NCI-H1417 treated with DMSO at 0.1 percent for 48 hours (cell line): ENCODE results near the gene TBX18.

Source experiments
- DNase-seq: peaks from one replicate; lab custom pipeline; 2025; lab: John Stamatoyannopoulos, UW

Gene TBX18

GRCh38 chr6:84743616-84744015, 20.8 kb downstream of the TBX18 start:
- DNase-seq, result no peak

- DNase-seq, result no peak
Measured at GRCh38 chr6:84740385-84740784, 24.0 kb downstream of the TBX18 start.

- DNase-seq, result no peak
Measured at GRCh38 chr6:84739866-84740208, 24.6 kb downstream of the TBX18 start.

DNA sequence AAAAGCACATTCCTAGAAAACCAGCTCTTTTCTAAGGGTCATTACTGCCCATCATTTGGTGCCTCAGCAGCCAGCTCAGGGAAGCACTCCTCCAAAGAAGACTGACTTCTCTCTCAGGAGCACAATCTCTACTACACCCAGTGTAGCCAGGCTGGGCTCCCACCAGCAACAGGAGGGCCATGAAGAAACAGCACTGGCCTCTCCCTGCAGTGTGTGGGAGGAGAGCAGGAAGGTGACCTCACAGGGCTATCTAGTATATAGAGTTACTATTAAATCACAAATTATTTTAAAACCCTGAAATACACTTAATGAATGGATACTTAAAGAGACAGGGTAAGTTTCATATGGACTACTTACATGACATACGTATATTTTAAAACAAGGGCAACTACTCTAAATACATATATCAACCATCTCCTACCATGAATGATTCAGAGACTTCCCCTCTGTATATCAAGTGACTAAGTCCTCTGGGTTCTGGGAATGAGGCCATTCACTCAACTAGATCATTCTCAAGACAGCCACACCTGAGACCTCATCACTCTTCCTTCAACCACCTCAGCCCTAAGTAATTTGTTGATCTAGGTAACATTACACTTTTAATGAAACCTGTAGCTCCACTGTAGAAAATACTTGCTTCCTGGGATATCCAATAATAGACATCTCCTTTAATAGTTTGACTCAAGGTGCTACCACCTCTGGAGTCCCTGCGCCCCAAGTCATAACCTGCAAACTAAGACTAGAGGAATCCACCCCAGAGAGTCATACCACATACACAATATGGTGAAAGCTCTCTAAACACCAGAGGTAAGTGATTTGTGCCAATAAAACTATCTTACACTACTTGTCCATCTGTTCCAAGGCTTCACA, 25.2 kb downstream of the TBX18 start:
- DNase-seq, result no peak

DNA sequence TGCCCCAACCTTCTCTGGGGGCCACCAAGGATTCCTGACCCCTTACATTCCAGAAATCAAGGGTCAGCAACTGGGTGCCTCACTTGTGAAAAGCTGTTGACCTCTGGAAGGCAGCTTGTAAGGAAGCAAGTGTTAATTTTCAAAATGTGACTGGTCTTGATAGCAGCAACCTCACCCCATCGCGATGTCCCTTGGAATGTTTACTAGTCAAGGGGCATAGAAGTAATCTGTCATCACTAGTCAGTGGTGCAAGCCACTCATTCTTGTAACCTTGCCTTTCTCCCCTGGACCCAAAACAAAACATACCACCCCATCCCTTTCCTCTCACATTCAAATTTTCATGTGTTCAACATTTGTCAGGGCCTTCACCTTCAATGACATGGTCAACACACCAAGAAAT, 30.5 kb downstream of the TBX18 start:
- DNase-seq, result no peak

GRCh38 chr6:84731901-84732300, 32.5 kb downstream of the TBX18 start:
- no peak for DNase-seq

- no peak for DNase-seq
Measured at GRCh38 chr6:84731401-84731800, 33.0 kb downstream of the TBX18 start.

DNA sequence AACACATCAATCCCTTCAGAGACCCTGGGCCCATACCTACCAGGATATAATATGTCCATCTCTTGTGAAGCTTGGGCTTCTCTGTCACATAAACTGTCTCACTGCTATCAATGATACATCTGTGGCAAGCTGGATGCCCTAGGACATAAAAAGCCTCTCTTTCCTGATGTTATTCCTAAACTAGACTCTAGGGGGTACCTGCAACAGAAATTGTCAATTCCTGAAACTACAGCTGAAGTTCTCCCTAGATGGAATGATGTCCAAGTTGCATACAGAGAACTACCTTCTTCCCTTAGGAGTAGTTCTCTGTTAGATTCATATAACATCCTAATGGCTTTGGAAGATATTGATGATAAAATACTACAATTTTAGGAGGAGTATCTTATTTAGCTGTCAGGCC, 35.8 kb downstream of the TBX18 start:
- DNase-seq, result no peak

GRCh38 chr6:84719152-84719551, 45.2 kb downstream of the TBX18 start:
- DNase-seq, result no peak

DNA sequence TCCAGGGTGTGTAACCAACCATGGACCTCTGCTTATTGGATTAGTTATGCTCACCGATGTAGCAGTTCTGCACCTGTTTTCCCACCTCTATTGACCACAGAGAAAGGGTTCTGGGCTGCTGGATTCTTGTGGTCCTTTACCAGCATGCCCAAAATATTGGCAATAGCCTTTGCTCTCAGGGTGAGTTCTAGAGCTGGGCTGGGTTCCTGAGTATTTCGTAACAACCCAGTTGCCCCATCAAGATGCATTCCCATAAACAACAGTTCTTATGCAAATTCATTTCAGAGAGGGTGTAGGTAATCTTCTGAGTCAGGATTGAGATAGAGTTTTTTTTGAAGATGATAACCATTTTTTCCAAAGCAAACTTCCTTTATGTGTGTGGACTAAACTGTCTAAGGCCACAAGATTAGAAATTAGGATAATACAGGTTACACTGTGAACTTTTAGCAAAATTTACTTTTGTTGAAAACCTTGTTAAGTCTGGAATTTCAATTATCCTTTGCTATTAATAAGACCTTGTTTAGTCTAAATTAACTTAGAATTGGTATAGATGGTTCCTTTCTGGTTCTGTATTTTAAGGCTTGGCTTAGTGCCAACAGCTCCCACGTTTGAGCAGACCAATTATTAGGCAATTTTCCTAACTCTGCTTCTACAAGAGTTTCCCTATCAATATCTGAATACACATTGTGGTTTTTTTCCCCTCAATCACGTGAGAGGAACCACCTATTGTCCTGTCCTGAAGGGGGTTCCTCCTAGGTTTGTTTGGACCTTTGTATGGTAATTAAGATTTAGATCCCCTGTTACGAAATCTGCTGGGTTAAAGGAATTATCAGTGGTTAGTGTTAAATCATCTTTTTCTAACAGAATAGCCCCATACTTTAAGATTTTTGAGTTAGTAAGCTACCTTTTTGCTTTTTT, 46.1 kb downstream of the TBX18 start:
- DNase-seq, result no peak

GRCh38 chr6:84709121-84709520, 55.3 kb downstream of the TBX18 start:
- no peak for DNase-seq

DNA sequence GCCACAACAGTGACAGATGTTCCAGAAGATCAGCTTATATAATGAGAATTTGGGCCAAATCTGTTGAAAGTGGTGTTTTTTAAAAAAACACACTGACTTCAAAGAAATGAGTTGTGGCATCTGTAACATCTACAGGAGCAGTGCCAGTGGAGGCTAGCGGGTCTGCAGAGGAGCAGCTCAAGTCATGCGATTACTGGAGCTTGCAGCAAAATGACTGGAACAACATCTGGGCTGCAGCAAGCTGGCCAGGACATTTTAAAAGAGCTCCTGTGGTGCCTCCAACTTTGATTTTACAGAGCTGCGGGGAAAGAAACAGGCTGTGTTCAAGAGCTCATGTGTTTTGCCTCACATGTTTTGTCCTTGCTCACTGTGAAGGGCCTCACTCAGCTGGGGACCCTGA, 57.2 kb downstream of the TBX18 start:
- DNase-seq, result no peak

DNA sequence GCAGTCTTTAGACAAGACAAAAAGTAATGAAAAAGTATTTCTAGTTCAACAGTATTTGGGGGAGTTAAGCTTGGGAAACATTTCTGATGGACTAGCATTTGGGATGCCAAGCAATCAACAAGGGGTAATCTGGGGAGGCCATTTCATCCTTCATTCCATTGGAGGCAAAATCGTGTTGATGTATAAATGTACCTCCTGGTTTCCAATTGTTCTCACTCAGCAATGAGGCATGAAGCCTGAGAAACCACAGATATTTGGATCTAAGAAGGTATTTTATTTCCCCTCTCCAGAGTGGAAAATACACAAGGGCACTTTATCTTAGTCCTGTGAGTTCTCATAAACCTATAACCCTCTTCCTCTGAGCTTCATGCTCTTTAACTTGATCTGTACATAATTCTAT, 68.2 kb downstream of the TBX18 start:
- no peak for DNase-seq

DNA sequence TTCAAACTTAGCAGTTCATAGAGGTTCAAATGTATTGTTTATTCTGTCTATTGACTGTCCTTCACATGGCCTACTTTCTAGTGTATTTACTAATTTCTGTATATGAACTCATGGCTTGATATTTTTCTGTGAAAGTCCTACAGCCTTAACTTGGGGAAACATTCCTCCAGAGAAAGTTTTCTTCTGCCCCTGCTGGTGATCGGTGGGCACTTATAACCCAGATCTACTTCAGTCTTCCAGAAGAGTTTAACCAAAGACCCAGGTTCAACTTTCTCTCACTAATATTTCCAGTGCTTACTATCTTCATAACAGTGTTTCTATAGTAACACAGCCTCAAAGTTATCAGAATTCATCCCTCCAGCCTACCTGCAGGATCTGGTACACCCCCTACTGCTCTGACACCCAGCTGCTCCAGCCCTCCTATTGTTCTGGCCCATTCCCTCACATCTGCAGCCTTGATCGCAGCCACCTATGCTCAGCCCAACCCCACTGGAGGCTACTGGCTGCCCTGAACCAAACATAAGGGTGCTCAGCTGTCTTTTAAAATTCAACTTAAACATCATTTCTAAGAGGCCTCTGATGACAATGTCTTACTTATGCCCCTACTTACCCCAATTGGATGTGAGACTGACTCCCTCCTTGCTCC, 72.3 kb downstream of the TBX18 start:
- no peak for DNase-seq

DNA sequence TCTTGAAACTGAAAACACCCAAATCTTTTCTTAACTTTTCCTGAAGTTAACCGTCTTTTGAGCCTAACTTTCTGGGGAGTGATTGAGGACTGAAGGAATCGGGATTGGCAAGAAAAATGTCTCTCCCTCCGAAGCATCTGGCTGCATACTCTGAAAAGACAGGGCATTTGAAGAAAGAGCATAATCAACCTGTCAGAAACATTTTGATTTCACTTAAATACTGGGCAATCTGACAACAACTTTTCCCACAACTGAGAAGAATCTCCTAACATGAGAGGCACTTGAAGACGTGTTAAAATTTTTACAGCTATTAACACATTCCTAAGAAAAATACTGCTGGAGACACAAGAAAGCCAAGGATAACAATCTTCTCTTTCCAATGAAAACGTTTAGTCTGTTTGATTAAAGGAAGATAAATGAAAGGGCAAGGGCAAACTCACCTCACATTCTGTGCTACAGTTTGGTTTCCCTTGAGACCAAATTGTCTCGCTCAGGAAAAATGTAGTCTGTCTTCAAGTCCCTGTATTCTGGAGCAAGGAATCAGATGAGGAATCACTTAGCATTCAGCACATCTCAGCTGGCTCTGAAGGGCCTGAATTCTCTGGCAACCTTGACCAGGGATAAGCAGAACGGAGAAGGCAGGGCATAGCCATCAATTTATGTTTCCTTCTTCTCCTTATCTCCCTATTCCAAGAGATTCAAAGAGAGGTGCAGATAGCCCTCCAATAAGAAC, 76.1 kb downstream of the TBX18 start:
- DNase-seq, result no peak

- no peak for DNase-seq
Measured at GRCh38 chr6:84687431-84687830, 77.0 kb downstream of the TBX18 start.

DNA sequence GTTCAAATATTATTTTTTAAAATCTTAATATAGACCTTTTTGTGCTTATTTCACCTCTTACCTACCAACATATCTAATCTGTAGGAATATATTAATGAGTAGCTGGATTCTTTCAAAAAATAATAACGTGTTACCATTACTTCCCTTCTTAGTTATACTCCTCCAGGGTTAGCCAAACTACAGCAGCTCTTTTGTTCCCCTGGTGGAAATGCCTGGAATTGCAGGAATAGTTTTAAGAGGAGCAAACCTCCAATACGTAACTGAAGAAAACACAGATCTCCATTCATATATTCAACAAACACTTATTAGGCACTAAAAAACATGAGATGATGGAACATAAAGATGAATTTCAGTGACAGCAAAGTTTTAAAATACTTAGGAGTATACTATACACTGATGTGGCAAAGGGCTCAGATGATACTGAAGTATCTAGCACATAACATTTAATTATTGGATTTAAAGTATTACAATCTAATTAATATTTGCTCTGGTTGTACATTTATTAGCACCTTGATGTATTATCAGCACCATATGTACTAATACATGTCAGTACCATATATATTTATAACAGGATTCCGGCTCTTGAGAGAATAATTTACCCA, 78.3 kb downstream of the TBX18 start:
- DNase-seq, result no peak

DNA sequence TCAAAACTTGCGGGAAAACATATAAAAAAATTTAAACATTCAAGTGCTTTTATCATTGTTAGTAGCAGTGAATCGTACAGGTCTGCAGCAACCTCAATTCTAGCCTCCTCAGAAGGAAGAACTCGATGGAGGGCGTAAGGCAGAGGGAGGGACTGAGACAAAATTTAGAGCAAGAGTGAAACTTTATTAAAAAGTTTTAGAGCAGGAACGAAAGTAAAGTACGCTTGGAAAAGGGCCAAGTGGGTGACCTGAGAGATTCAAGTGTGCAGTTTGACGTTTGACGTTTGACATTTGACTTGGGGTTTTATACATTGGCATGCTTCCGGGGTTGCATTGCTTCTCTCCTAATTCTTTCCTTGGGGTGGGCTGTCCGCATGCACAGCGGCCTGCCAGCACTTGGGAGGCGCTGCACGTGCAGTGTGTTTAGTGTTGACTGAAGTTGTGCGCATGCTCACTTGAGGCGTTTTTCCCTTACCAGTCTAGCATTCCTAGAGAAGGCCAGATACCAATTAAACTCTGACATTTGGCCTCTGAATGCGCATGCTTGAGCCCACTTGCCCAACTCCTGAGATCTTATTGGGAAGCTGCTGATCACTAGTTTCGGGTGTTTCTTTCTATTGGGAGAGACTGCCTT, 82.6 kb downstream of the TBX18 start:
- DNase-seq, result no peak

DNA sequence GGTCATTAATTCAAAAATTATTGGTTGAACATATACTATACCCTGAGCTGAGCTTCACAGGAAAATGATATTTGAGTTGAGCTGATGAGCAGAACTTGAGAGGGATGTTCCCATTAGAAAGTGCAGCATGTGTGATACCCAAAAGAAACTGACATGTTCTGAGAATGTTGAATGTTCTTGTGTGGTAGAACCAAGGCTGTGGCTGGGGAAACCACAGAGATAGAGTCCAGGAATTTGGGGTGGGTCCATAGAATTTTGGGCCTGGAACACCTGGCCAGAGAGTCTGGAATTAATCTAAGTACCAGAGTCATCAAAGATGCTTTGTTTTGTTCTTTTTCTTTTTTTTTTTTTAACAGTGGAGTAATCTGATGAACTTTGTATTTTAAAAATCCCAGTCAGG, 88.7 kb downstream of the TBX18 start:
- no peak for DNase-seq

- DNase-seq, result no peak
Measured at GRCh38 chr6:84674395-84674794, 90.0 kb downstream of the TBX18 start.

- DNase-seq, result no peak
Measured at GRCh38 chr6:84671183-84671582, 93.2 kb downstream of the TBX18 start.
